SKM-1 treated with dmso at 0.1 percent for 144 hours (cell line): ENCODE results near the gene ZMYND10.

Experiments
- DNase-seq: peaks from one replicate; lab custom pipeline; 2025; ENCODE audit not compliant: unreplicated experiment; lab: John Stamatoyannopoulos, UW

The ZMYND10 gene

GRCh38 chr3:50292159-50293078 lies 53.1 kb downstream of the ZMYND10 start, which contains the start of gene IFRD2:
Gene IFRD2 (minus strand): TSS chr3:50292429. CDS start chr3:50292274, 155 bp downstream.
- DNase-seq = peak; percentile 98
